Right atrium auricular region (tissue), 2 donors: ENCODE data around the gene ALG14. TPM values are rescaled to one million over a fixed set of nuclear protein-coding genes. Genes with fewer than 3 reads are reported as not detected.

Source experiments
- DNase-seq: peaks from one replicate; pipeline ENCODE4 v3.0.0-alpha.2; 2019; ENCODE audit warnings: low spot score
- H3K27ac ChIP-seq, 2 donors: fragments of 200-600 bp; sonication (generic); 1 replicate in 1 of 2; 2 replicates in 1 of 2; pipeline ENCODE4 v1.5.1; 2016 to 2019
- H3K27me3 ChIP-seq, 2 donors: fragments of 200-600 bp; sonication (generic); one replicate each; pipeline versions ENCODE4 v1.5.1 to v1.6.0; 2017 to 2019
- H3K36me3 ChIP-seq: fragments of 200-600 bp; sonication (generic); one replicate; pipeline ENCODE4 v1.5.1; 2016
- H3K4me1 ChIP-seq, 2 donors: fragments of 200-600 bp; sonication (generic); one replicate each; pipeline versions ENCODE4 v1.5.1 to v1.6.0; 2017 to 2019
- H3K4me3 ChIP-seq, 2 donors: fragments of 200-600 bp; sonication (generic); 1 replicate in 1 of 2; 2 replicates in 1 of 2; pipeline ENCODE4 v1.5.1; 2017 to 2019; ENCODE audit warnings: mild to moderate bottlenecking in 1 of 2, moderate library complexity in 1 of 2
- H3K9me3 ChIP-seq, 2 donors: fragments of 200-600 bp; sonication (generic); one replicate each; pipeline ENCODE4 v1.5.1; 2019
- CTCF ChIP-seq, 2 donors: fragments of 200-600 bp; sonication (generic); IDR thresholded peaks; one replicate each; pipeline ENCODE4 v1.5.1; 2019; ENCODE audit warnings: antibody characterized with exemption in 2 of 2
- total RNA-seq, 2 donors: library from RNA; depleted of rRNA; stranded (reverse); fragments of >200 nt; gene quantifications; one replicate each; pipeline ENCODE4 v1.1.0, GENCODE V29; 2016

Gene ALG14
- total RNA-seq, 2 donors from 2014 or later = 0.74 to 0.79 TPM

GRCh38 chr1:94952539-94952938 is 120.2 kb downstream of the ALG14 start:
- Histone ChIP-seq H3K4me3 (no peak overlapping the region), H3K27ac (no peak overlapping the region), H3K9me3 (no peaks in the 10 kb centered on the region), H3K4me1 (peaks cover 0 to 45% of the 10 kb centered on the region in 2 donors), H3K36me3 (no peaks in the 10 kb centered on the region), H3K27me3 (no peaks in the 10 kb centered on the region)
- no peak for DNase-seq
- no peak for TF ChIP-seq CTCF (IDR thresholded peaks at IDR 0.05)

- no peaks in the 10 kb centered on the region for H3K36me3 ChIP-seq
- no peak for TF ChIP-seq CTCF (IDR thresholded peaks at IDR 0.05)
- DNase-seq = no peak
- H3K27ac ChIP-seq = no peak overlapping the region
- H3K9me3 ChIP-seq = no peaks in the 10 kb centered on the region
- H3K4me3 ChIP-seq = no peak overlapping the region
- H3K27me3 ChIP-seq = no peaks in the 10 kb centered on the region
- peaks cover 0 to 50% of the 10 kb centered on the region in 2 donors for H3K4me1 ChIP-seq
Observed at GRCh38 chr1:94951509-94952208, 121.1 kb downstream of the ALG14 start.

- TF ChIP-seq CTCF (IDR thresholded peaks at IDR 0.05) = no peak
- no peaks in the 10 kb centered on the region for H3K36me3 ChIP-seq
- no peaks in the 10 kb centered on the region for H3K27me3 ChIP-seq
- H3K27ac ChIP-seq = no peak overlapping the region
- DNase-seq = no peak
- H3K9me3 ChIP-seq = no peaks in the 10 kb centered on the region
- H3K4me3 ChIP-seq = no peak overlapping the region
- peaks cover 0 to 46% of the 10 kb centered on the region in 2 donors for H3K4me1 ChIP-seq
Observed at GRCh38 chr1:94951046-94951445, 121.7 kb downstream of the ALG14 start.

- no peak for DNase-seq
- no peaks in the 10 kb centered on the region for H3K27me3 ChIP-seq
- H3K36me3 ChIP-seq = no peaks in the 10 kb centered on the region
- H3K4me1 ChIP-seq = peaks cover 0 to 35% of the 10 kb centered on the region in 2 donors
- H3K27ac ChIP-seq = no peak overlapping the region
- H3K4me3 ChIP-seq = no peak overlapping the region
- no peaks in the 10 kb centered on the region for H3K9me3 ChIP-seq
- no peak for TF ChIP-seq CTCF (IDR thresholded peaks at IDR 0.05)
Observed at GRCh38 chr1:94949681-94950661, 122.8 kb downstream of the ALG14 start.

GRCh38 chr1:94947437-94947836 is 125.3 kb downstream of the ALG14 start:
- no peak for DNase-seq

More at GRCh38 chr1:94947437-94947836, 125.3 kb downstream of the ALG14 start:
- Histone ChIP-seq H3K4me3 (no peak overlapping the region), H3K27me3 (no peaks in the 10 kb centered on the region), H3K9me3 (no peaks in the 10 kb centered on the region), H3K4me1 (peaks cover 0 to 20% of the 10 kb centered on the region in 2 donors), H3K36me3 (no peaks in the 10 kb centered on the region), H3K27ac (peak overlapping the region; percentile 49 to 60)
- TF ChIP-seq CTCF (IDR thresholded peaks at IDR 0.05) = no peak
